Measurements from ENCODE around the gene TRIM2.

The TRIM2 gene

GRCh38 chr4:153372967-153373562 is 168.8 kb downstream of the TRIM2 start:
- DNase-seq (ENCODE audit: low read depth, low spot score), result no peak

DNA sequence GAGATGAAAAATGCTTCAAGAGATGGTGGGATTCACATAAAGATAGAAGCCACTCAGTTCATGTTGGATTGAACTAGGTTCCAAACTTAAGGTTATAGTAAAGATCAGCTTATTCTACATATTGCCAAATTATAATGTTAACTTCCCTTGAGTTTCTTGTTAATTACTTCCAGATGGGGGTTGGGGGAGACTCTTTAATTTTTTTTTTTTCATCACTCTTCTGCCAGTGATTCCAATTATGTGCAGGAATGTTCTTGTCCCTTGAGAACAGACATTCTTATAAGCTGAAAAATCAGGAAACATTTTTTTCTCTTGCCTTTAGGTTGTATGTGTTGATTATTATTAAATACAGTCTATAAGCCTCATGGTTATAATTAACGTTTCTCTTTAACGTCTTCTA is 170.2 kb downstream of the TRIM2 start:
- no peak for DNase-seq (ENCODE audit: low read depth, low spot score)

GRCh38 chr4:153375303-153375702 is 171.1 kb downstream of the TRIM2 start:
- DNase-seq (ENCODE audit: low read depth, low spot score), result no peak

- DNase-seq (ENCODE audit: low read depth, low spot score), result no peak
Observed at GRCh38 chr4:153383131-153383530, 178.9 kb downstream of the TRIM2 start.

DNA sequence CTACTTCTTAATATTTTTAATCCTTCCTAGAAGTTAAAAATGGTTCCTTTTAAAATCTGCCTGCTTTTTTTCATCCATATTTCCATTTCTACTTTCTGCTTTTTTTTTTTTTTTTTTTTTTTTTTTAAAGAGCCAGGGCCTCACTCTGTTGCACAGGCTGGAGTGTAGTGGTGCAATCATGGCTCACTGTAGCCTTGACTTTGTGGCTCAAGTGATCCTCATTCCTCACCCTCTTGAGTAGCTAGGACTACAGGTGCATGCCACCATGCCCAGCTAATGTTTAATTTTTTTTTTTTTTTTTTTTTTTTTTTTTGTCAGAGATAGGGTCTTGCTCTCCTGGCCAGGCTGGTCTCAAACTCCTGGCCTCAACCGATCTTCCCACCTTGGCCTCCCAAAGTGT is 179.9 kb downstream of the TRIM2 start:
- DNase-seq (ENCODE audit: low read depth, low spot score), result no peak

- no peak for DNase-seq (ENCODE audit: low read depth, low spot score)
Observed at GRCh38 chr4:153385784-153386183, 181.5 kb downstream of the TRIM2 start.

DNA sequence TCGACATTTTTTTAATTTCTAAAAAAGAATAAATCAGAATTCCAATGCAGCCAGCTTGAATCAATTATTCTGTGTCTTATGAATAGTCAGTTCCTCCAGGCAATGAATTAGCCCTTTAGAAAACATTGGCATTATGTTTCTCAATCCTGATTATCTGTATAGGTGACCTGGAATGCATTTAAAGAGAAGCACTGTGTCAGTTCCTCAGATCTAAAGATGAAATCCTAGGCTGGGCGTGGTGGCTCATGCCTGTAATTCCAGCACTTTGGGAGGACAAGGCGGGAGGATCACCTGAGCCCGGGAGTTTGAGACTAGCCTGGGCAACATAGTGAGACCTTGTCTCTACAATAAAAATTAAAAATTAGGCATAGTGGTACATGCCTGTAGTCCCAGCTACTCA is 183.7 kb downstream of the TRIM2 start:
- DNase-seq (ENCODE audit: low read depth, low spot score), result no peak

Measured in iPS DF 19.7 (cell line).